OCI-LY7 (cell line): ENCODE results near the gene RSAD1. TPM values are rescaled to one million over a fixed set of nuclear protein-coding genes. Genes with fewer than 3 reads are reported as not detected.

ENCODE experiments used
- BruUV-seq: library from RNA; stranded (reverse); fragments of 400-500 nt; replicated peaks from 2 replicates; lab custom pipeline; 2021; lab: Mats Ljungman, UMichigan
- CTCF ChIA-PET: fragments of 300-600 bp; sonication (Branson Sonifier 250); formaldehyde crosslinking; loops from one replicate; lab custom pipeline; 2022; ENCODE audit warnings: antibody characterized with exemption; ENCODE audit not compliant: unreplicated experiment; lab: Charles Lee
- POLR2A ChIA-PET: fragments of 300-600 bp; sonication (Branson Sonifier 250); formaldehyde crosslinking; loops from one replicate; lab custom pipeline; 2022; ENCODE audit warnings: antibody characterized with exemption; lab: Charles Lee
- DNase-seq: peaks from one replicate; pipeline ENCODE4 v3.0.0-alpha.2; 2015; ENCODE audit warnings: low spot score
- H2AFZ ChIP-seq: fragments of 200-600 bp; sonication (generic), shearing (Covaris generic); 2 replicates; pipeline ENCODE4 v1.6.1; 2014; ENCODE audit warnings: mild to moderate bottlenecking, antibody characterized with exemption, low read length, moderate library complexity
- H3K27ac ChIP-seq: fragments of 200-600 bp; sonication (generic); 2 replicates; pipeline ENCODE4 v1.5.1; 2014; ENCODE audit warnings: mixed run types, low read depth, mild to moderate bottlenecking, moderate library complexity, low read length, inconsistent platforms; ENCODE audit not compliant: poor library complexity, severe bottlenecking
- H3K36me3 ChIP-seq: fragments of 200-600 bp; sonication (generic); 2 replicates; pipeline ENCODE4 v1.6.1; 2014; ENCODE audit warnings: mild to moderate bottlenecking, antibody characterized with exemption, low read length, moderate library complexity, mixed read lengths; ENCODE audit not compliant: insufficient read depth
- H3K4me1 ChIP-seq: fragments of 200-600 bp; sonication (generic); 2 replicates; pipeline ENCODE4 v1.5.1; 2014; ENCODE audit warnings: mild to moderate bottlenecking, low read length; ENCODE audit not compliant: insufficient read depth, poor library complexity, severe bottlenecking
- H3K4me2 ChIP-seq: fragments of 200-600 bp; sonication (generic); 2 replicates; pipeline ENCODE4 v1.6.1; 2014; ENCODE audit warnings: mild to moderate bottlenecking, low read length
- H3K4me3 ChIP-seq: fragments of 200-600 bp; sonication (generic); 2 replicates; pipeline ENCODE4 v1.5.1; 2014; ENCODE audit warnings: mild to moderate bottlenecking, low read depth, low read length; ENCODE audit not compliant: poor library complexity, severe bottlenecking
- H3K79me2 ChIP-seq: fragments of 200-600 bp; sonication (generic); 2 replicates; pipeline ENCODE4 v1.6.1; 2016; ENCODE audit warnings: low read depth, mild to moderate bottlenecking, low read length, moderate library complexity, mixed read lengths; ENCODE audit not compliant: insufficient read depth
- H3K9me2 ChIP-seq: fragments of 200-600 bp; sonication (generic); 2 replicates; pipeline ENCODE4 v1.6.1; 2016; ENCODE audit warnings: mild to moderate bottlenecking, low read length, mixed read lengths; ENCODE audit not compliant: insufficient read depth
- H3K9me3 ChIP-seq: fragments of 200-600 bp; sonication (generic); 2 replicates; pipeline ENCODE4 v1.6.1; 2014; ENCODE audit warnings: mild to moderate bottlenecking, mixed run types, low read length, mixed read lengths
- H4K20me1 ChIP-seq: fragments of 200-600 bp; sonication (generic); 2 replicates; pipeline ENCODE4 v1.6.1; 2014; ENCODE audit warnings: mild to moderate bottlenecking, antibody characterized with exemption, low read length, moderate library complexity, mixed read lengths; ENCODE audit not compliant: insufficient read depth
- EZH2phosphoT487 ChIP-seq: fragments of 200-600 bp; sonication (generic); IDR thresholded peaks from 2 replicates; pipeline ENCODE4 v1.6.1; 2018; ENCODE audit warnings: low read depth, borderline replicate concordance, mild to moderate bottlenecking, mixed run types, antibody characterized with exemption, low read length, moderate library complexity, mixed read lengths
- intact Hi-C: fragments of 100-400 bp; cut with micrococcal nuclease; formaldehyde crosslinking; loops from one replicate; pipeline ENCODE4 v1.10.0; 2022; ENCODE audit not compliant: unreplicated experiment
- total RNA-seq, 2 experiments: library from RNA; depleted of rRNA in 1 of 2; stranded (reverse); fragments of >200 nt in 1 of 2; shearing (Covaris generic) in 1 of 2; gene quantifications; 2 replicates each; pipeline ENCODE4 v1.2.3, GENCODE V29; 2014 to 2022
- TF ChIP-seq, protein P1 (sequence below): fragments of 200-600 bp; sonication (generic); conservative IDR thresholded peaks from 2 replicates; pipeline ENCODE4 v1.5.1; 2014; ENCODE audit warnings: mild to moderate bottlenecking, antibody characterized with exemption, low read length, moderate library complexity, mixed read lengths

RSAD1 gene
- total RNA-seq, 2 experiments from 2014 or later = 22.6 to 27.9 TPM

DNA sequence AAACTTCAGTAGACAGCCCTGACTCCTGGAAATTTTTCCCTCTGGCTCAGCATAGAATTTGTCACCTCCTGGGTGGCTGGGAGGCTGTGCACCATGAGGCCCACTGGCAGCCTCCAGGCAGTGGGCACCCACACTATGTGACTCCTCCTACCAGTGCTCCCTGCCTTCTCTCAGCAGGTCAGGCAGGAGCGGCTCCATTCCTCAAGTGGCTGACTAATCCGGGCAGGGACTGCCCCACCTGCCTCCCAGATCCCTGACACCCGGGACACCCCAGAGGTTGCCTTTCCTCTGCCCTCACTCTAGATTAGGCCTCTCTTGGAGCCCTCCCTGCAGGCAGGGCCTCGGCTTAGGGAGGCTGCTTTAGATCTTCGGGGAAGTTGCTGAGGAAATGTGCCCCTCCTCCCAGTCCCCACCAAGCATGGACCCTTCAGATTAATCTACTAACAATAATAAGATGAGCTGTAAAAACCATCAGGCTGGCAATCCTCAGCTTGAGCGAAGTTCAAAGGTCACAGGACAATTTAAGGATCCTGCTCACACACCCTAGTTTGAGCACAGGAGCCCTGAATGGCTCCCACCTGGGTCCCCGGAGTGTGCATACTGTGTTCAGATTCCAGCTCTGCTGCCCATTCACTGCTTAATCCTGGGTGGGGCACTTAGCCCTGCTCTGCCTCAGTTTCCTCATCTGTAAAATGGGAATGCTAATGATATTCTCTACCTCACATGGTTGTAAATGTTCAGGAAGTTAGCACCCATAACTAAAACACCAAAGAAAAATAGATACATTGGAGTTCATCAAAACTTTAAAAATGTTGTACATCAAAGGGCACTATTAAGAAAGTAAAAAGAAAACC, 19.6 kb downstream of the RSAD1 start:
- Histone ChIP-seq H2AFZ (no peak overlapping the region), H3K4me1 (no peaks in the 10 kb centered on the region), H4K20me1 (no peaks in the 10 kb centered on the region), H3K27ac (no peak overlapping the region), H3K36me3 (no peaks in the 10 kb centered on the region), H3K9me2 (no peaks in the 10 kb centered on the region), H3K4me3 (no peak overlapping the region), H3K4me2 (no peak overlapping the region), H3K79me2 (no peaks in the 10 kb centered on the region), H3K9me3 (peaks cover 4% of the 10 kb centered on the region; the same call in 1 of the 2 replicates)
- TF ChIP-seq, protein P1, sequence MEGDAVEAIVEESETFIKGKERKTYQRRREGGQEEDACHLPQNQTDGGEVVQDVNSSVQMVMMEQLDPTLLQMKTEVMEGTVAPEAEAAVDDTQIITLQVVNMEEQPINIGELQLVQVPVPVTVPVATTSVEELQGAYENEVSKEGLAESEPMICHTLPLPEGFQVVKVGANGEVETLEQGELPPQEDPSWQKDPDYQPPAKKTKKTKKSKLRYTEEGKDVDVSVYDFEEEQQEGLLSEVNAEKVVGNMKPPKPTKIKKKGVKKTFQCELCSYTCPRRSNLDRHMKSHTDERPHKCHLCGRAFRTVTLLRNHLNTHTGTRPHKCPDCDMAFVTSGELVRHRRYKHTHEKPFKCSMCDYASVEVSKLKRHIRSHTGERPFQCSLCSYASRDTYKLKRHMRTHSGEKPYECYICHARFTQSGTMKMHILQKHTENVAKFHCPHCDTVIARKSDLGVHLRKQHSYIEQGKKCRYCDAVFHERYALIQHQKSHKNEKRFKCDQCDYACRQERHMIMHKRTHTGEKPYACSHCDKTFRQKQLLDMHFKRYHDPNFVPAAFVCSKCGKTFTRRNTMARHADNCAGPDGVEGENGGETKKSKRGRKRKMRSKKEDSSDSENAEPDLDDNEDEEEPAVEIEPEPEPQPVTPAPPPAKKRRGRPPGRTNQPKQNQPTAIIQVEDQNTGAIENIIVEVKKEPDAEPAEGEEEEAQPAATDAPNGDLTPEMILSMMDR = no peak
- TF ChIP-seq EZH2phosphoT487 = no peak
- no TSS peak for BruUV-seq
- POLR2A ChIA-PET = interaction anchor here (0.8 kb wide), 1 partner anchor 211 kb away, joined by 4 read pairs; no protein-coding TSS in a partner anchor
- no peak for DNase-seq
- CTCF ChIA-PET = interaction anchor here (1.2 kb wide), 1 partner anchor 14 kb away, joined by 3 read pairs; no protein-coding TSS in a partner anchor
- intact Hi-C loops = no loop called here

DNA sequence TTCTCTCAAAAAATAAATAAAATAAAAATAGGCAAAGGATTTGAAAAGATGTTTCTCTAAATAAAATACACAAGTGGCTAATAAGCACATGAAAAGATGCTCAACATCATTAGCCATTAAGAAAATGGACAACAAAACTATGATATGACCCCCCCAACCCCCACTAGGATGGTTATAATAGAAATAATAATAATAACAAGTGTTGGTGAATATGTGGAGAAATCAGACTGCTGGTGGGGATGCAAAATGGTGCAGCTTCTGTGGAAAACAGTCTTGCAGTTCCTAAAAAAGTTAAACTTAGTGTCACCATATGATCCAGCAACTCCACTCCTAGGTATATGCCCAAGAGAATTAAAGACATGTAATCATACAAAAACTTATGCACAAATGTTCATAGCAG, 20.6 kb downstream of the RSAD1 start:
- CTCF ChIA-PET = interaction anchor here (1.2 kb wide), 1 partner anchor 15 kb away, joined by 3 read pairs; no protein-coding TSS in a partner anchor
- Histone ChIP-seq H4K20me1 (no peaks in the 10 kb centered on the region), H3K79me2 (no peaks in the 10 kb centered on the region), H2AFZ (no peak overlapping the region), H3K4me2 (no peak overlapping the region), H3K4me1 (no peaks in the 10 kb centered on the region), H3K4me3 (no peak overlapping the region), H3K9me3 (peaks cover 4% of the 10 kb centered on the region; the same call in 1 of the 2 replicates), H3K27ac (no peak overlapping the region), H3K36me3 (no peaks in the 10 kb centered on the region), H3K9me2 (no peaks in the 10 kb centered on the region)
- BruUV-seq = no TSS peak
- POLR2A ChIA-PET = no interaction called here
- TF ChIP-seq EZH2phosphoT487 = no peak
- TF ChIP-seq, protein P1 = no peak
- no peak for DNase-seq
- intact Hi-C loops = no loop called here

DNA sequence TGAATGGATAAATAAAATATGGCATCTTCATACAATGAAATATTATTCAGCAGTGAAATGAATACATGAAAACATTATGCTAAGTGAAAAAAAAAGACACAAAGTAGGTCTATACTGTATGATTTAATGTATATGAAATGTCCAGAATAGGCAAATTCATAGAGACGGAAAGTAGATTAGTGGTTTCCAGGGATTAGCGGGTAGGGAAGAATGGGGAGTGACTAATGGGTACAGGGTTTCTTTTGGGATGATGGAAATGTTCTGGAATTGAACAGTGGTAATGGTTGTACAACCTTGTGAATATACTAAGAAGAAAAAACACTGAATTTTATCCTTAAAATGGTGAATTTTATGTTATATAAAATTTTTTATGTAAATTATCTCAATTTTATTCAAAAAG, 21.1 kb downstream of the RSAD1 start:
- CTCF ChIA-PET = no interaction called here
- intact Hi-C loops = no loop called here

More for the DNA sequence above, 21.1 kb downstream of the RSAD1 start:
- POLR2A ChIA-PET = no interaction called here
- no peak overlapping the region for H3K4me2 ChIP-seq
- peaks cover 4% of the 10 kb centered on the region; the same call in 1 of the 2 replicates for H3K9me3 ChIP-seq
- BruUV-seq = no TSS peak
- H3K4me3 ChIP-seq = no peak overlapping the region
- TF ChIP-seq EZH2phosphoT487 = no peak
- TF ChIP-seq, protein P1 = no peak
- H3K4me1 ChIP-seq = no peaks in the 10 kb centered on the region
- H2AFZ ChIP-seq = no peak overlapping the region
- no peaks in the 10 kb centered on the region for H3K79me2 ChIP-seq
- no peaks in the 10 kb centered on the region for H4K20me1 ChIP-seq
- no peaks in the 10 kb centered on the region for H3K36me3 ChIP-seq
- H3K9me2 ChIP-seq = no peaks in the 10 kb centered on the region
- no peak overlapping the region for H3K27ac ChIP-seq
- no peak for DNase-seq
